SKM-1 (cell line): ENCODE measurements around the gene IGLL5.
"Not testable (repeated sequence)": the region's sequence is repeated elsewhere in the genome, so short reads cannot be mapped to it uniquely, and the experiment has no call there.

Experiments
- DNase-seq: peaks from one replicate; lab custom pipeline; 2025; ENCODE audit not compliant: unreplicated experiment; lab: John Stamatoyannopoulos, UW

The IGLL5 gene

DNA sequence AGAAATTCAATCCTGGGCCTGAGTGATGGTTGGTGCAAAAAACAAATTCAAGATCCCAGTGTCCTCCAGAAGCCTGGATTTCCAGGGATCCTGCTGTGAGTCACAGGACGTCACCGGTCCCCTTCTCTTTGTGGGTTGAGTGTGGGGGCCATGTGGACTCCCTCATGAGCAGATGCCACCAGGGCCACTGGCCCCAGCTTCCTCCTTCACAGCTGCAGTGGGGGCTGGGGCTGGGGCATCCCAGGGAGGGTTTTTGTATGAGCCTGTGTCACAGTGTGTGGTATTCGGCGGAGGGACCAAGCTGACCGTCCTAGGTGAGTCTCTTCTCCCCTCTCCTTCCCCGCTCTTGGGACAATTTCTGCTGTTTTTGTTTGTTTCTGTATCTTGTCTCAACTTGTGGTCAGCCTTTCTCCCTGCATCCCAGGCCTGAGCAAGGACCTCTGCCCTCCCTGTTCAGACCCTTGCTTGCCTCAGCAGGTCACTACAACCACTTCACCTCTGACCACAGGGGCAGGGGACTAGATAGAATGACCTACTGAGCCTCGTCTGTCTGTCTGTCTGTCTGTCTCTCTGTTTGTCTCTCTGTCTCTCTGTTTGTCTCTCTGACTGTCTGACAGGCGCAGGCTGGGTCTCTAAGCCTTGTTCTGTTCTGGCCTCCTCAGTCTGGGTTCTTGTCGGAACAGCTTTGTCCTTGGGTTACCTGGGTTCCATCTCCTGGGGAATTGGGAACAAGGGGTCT is 11.9 kb downstream of the IGLL5 start:
- DNase-seq: not testable (repeated sequence)

- not testable (repeated sequence) for DNase-seq
Observed at GRCh38 chr22:22900527-22901205, 13.1 kb downstream of the IGLL5 start.

GRCh38 chr22:22901578-22902218 is 14.1 kb downstream of the IGLL5 start:
- DNase-seq: no peak

DNA sequence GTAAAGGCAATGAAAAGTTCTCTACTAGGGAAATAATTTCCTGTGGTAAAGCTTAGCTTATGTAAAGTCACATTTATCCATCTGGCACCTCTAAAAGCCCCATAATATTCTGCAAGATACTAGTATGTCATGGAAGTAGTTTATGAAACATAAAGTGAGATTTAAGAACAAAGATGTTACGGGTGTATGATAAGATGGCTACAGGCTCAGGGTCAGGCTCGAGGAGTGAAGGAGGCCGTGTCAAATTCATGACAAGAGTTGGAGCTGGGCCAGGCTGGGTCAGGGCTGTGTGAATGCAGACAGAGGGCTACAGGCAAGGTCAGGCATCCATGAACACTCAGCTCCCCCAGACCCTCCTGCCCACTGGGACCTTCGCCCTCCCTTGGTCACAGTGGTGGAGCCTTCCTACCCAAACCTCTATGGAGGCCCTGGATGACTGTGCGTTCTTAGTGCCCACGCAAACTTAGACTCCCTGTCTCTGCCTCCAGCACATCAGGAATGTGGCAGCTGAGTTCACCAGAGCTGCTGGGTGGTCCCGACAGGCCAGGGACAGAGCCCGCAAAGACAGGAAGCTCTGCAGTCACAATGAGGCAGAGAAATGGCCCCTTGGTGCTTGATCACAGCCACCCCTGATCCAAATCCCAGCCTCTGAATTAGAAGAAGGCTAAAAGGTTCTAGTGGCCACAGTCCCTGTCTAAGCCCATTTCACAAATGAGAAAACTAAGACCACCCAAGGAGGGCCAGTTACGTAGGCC is 14.8 kb downstream of the IGLL5 start:
- DNase-seq: no peak

DNA sequence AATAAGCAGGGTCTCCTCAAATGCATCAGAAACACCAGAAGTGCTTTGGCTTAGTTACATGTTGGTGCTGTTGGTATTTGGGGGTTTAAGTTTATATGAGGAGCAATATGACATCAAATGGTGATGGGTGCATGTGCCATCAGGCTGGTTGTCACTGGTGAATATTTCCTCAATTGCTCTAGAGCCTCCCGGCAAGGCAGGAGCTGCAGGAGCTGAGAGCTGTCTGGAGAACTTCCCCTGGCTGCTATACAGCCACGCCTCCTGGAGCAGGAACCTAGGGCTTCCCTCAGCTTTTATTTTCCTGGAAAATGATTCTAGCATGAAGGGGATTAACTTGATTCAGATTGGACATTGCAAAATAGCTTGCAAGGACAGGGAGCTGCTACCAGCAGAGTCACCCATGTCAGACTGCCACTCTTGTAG is 15.8 kb downstream of the IGLL5 start:
- DNase-seq: no peak

DNA sequence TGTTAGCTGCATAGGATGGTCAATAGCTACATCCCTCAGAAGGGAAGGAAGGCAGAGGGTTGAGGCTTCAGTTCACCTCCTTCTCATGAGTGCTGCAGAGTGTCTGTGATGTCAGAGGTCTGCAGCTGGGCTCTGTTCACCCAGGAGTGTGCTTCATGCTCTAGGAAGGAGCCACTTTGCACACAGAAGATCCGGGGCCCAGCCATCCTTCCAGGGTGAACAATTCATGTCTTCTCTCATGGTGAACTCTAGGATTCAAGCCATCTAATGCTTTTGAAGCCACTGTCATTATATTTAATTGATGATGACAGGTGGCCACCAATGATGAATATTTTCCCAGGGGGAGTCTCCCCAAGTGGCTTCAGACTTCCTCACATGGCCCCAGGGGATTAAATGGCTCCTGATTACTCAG is 16.2 kb downstream of the IGLL5 start:
- not testable (repeated sequence) for DNase-seq

- not testable (repeated sequence) for DNase-seq
Observed at GRCh38 chr22:22904736-22905135, 17.1 kb downstream of the IGLL5 start.

GRCh38 chr22:22906391-22906790 is 18.8 kb downstream of the IGLL5 start:
- not testable (repeated sequence) for DNase-seq

- no peak for DNase-seq
Observed at GRCh38 chr22:22906907-22907550, 19.4 kb downstream of the IGLL5 start.

DNA sequence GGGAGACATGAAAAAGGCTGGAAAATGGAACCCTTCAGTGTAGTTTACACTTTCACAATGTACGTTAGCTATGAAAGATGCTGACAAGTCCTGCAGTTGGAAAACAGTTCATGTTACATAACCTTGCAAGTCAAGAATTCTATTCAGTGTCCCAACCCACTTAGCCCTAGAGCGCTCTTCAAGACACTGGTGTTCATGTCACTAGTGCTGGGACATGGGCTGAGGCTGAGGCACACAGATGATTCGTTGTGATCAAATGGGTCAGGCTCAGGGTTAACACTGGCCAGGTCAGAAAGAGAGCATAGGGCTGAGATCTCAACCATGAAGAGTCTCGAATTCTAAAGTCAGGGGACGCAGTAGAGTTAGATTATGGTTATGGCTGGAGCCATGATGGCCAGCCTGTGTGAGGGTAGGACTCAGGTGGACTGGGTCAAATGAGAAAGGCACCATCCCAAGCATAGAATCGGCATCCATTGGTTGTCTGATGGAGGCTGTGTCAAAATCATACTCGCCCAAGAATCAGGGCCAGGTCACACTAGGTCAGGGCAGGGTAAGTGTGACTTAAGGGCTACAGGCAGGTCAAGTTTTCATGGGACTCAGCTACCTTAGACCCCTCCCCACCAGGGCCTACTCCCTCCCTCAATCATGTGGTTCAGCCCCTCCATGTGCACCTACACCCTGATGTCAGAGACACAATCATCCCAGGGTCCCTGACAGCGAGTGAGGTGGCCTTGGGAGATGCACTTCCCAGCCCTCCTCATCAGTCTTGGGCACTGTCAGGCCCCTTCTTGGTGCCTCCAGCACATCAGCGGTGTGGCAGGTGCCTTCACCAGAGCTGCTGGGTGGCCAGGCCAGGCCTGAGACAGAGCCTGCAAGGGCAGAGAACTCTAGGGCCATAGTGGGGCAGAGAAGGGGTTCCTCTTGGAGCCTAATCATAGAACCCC is 20.2 kb downstream of the IGLL5 start:
- no peak for DNase-seq

DNA sequence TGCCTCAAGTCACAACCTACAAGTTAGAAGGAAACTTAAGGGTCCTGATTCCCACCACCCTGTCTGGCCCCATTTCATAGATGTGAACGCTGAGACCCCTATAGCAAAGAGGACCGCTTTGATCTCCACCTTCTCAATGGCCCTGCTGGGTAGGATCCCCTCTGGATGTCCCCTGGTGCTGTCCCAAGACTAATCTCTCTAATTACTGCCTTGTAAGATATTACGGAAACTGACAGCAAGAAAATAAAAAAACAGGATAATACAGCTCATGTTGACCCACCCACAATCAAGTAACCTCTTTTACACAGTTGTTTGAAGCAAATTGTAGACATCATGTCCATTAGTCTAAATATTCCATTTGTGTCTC is 20.9 kb downstream of the IGLL5 start:
- DNase-seq: no peak

DNA sequence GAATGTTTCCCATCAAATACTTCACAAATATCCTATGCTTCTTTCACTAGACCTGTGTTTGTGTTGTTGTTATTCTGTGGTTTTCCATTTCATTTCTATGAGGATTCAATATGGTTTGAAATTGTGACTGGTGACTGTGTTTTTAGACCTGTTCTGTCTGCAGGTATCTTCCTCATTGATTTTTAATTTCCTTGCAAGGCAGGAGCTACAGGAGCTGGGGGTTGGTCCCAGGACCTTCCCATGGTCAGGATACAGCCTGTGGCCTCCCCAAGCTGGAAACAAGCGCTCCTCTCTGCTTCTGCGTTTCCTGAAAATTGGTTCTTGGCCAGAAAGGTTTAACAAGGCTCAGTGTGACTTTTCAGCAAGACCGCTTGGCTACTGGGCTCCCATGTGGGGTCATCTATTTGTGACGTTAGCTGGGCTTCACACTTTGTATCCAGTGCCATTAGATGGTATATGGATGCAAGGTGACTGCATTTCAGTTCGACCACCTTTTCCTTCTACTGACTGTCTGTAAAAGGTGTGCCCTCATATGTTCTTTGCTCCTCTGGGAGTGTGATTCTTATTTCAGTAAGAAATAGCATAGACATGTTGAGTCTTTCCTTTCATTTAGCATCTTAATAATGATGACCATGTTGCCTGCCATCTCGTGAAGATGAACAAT is 21.5 kb downstream of the IGLL5 start:
- no peak for DNase-seq

DNA sequence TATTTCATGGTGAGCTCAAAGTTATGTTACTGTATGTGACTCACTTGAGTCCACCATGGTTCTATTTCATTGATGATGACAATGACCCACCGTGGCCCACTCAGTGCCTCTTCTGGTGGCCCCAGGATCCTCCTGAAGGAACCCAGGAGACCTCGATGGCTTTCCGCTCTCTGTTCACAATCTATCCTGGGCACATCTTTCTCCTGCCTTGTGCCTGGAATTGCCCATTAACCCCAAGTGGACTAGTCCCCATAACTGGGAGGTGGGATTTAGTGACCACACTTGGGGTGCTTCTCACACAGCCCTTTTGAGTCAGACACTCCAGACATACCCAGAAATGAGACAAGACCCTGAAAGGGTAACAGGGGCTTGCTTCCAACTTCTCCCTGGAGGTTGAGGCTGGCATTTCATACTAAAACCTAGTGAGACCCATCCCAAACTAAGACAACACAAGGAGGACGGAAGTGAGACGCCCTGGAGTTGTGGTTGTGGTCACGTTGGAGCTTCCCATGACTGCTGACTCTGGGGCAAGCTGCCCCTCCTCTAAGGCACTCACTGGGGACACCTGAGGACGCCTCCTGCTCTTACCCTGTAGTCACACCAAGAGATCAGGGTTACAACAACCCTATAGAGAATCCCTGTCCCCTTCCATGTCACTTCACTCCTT is 22.1 kb downstream of the IGLL5 start:
- no peak for DNase-seq

DNA sequence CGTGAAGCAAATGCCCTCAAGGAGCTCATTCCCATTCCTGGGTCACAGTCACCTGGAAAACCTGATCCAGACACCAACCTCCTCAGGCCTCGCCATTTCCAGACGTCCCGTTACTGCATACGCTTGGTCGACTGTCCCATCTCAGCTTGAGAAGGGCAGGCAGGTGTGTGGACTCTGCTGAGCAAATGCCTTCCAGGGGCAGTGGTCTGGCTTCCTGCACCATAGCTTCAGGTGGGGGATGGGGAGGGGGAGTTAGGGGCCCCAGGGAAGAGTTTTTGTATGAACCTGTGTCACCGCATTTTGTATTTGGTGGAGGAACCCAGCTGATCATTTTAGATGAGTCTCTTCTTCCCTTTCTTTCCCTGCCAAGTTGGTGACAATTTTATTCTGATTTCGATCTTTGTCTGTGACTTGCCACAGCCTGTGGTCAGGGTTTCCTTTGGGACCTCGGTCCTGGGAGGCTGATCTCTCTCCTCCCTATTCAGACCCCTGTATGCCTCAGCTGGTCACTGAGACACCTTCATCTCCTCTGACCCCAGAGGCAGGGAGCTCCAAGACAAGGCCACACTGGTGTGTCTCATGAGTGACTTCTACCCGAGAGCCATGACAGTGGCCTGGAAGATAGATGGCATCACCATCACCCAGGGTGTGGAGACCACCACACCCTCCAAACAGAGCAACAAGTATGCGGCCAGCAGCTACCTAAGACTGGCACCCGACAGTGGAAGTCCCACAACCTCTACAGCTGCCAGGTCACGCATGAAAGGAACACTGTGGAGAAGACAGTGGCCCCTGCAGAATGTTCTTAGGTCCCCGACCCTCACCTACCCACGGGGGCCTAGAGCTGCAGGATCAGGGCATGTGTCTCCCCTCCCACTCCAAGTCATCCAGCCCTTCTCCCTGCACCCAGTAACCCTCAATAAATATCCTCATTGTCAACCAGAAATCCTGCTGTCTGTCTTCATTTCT is 22.9 kb downstream of the IGLL5 start:
- DNase-seq: no peak

DNA sequence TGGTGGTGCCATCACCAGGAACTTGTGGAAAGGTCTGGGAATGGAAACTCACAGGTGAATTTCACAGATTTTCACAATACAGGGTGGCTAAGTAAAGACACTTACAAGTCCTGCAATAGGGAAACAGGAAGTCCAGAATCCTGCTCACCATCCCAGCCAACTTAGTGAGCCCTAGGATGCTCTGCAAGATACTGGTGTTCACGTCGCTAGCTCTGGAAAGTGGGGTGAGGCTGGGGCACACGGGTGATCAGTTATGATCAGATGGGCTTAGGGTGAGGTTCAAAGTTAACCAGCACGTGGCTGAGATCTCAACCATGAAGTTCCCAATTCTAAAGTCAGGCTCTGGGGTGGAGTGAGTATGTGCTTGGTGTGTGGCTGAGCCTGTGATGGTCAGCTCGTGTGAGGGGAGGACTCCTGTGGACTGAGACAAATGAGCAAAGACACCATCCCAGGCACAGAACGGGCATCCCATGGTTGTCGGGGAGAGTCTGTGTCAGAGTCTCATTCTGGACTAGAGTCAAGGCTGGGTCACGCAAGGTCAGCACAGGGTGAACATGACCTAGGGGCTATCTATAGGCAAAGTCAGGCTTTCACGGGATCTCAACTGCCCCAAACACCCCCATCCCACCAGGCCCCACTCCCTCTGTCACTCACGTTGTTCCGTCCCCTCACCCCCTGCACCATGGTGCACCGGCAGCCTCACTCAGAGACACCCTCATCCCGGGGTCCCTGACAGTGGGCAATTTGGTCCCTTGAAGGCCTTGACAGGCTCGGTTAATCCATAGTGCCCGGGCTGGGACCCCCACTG is 23.9 kb downstream of the IGLL5 start:
- DNase-seq: no peak

- no peak for DNase-seq
Observed at GRCh38 chr22:22912135-22912987, 24.7 kb downstream of the IGLL5 start.
